GM15510 (cell line): ENCODE results near the gene SLC6A7.

Experiments used
- POLR2A ChIP-seq: IDR thresholded peaks from 3 replicates; pipeline ENCODE4 v1.6.1; 2011; ENCODE audit warnings: borderline replicate concordance; ENCODE audit not compliant: insufficient read length; ENCODE audit errors: extremely low read depth

Gene SLC6A7

DNA sequence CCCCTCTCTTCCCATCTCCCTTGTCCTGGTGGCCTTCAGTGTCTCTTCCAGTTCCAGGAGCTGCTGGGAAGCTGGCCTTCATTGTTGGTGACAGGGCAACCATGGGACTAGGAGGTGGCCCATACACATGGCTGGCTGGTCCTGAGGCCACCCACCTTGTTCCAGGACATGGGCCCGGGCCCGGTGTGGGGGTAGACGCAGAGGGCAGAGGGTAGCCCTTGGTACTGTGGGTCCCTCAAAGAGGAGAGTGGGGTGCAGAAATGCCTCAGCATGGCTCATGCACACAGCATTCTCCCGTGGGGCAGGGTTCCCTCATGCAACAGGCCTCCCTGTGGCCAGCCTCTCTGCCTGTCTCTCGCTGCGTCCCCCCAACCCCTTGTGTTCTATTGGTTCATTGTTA lies 20.8 kb downstream of the SLC6A7 start:
- no peak for TF ChIP-seq POLR2A

DNA sequence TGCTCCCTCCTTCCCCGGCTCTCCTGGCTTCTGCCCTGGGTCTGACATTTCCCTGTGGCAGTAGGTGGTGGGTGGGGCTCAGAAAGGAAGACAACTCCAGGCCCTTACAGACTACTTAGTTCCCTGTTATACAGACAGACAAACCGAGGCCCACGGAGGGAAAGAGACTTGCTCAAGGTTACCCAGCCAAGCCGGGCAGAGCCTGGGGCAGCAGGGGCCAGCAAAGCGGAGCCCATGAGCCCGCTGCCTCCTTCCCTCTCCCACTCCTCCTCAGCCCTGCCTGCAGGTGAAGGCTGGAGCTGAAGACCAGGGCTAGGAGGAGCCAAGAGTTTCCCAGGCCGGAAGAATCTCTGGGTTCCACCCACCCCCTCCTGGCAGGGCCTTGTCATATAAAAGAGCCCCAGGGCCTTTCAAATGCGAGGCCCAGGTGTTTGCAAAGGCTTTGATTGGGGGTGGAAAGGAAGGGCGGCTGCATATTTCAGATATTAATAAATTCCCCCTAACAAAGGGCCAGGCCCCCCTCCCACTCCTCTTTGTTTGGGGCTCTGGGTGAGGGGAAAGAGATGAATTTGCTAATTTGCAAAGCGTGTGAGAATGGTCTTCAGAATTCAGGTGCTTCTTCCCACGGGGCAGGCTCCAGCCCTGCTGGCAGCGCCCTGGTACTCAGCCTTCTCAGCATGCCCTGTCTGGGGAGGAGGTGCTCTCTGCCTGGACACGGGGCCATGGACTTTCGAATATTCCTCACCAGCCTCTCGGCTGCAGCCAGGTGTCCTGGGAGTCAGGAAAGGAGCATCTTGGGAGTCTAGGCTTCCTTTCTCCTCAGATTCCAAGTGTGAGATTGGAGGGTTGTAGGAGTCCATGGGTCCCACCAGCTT lies 21.5 kb downstream of the SLC6A7 start:
- TF ChIP-seq POLR2A: no peak

DNA sequence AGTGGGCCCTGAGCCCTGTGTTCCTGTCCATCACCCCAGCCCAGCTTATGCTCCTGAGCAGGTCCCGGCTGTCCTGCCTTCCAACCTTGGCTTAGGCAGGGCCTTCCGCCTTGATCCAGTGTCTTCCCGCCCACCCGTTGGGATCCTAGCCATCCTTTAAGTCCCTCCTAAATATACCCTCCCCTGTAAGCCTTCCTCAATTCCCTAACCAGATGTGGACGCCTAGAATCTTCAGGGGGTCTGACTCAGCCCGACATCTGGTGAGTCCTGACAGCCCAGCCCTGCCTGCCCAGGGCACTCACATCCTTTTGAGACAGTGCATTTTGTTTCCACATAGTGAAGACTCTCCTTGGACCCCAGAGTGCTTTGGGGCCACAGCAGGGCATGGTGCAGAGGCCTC lies 23.7 kb downstream of the SLC6A7 start:
- TF ChIP-seq POLR2A: no peak

DNA sequence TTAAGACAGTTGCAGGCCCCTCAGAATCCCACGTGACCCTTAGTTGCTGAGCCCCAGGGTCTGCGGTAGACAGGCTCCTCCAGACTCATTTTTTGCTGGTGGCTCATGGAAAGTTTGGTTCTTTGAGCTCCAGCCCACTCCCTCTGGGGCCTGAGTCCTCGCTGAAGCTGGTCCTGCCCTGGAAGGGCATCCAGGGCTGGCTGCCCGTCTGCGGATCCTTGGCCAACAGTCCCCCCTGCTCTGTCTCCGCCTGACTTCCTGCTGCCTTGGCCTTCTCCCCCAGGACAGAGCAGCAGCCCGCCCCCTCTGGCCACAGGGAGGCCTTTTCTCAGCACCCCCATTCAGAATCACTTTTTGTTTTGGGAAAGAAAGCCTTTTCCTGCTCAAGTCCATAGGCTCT lies 24.4 kb downstream of the SLC6A7 start:
- TF ChIP-seq POLR2A: no peak

DNA sequence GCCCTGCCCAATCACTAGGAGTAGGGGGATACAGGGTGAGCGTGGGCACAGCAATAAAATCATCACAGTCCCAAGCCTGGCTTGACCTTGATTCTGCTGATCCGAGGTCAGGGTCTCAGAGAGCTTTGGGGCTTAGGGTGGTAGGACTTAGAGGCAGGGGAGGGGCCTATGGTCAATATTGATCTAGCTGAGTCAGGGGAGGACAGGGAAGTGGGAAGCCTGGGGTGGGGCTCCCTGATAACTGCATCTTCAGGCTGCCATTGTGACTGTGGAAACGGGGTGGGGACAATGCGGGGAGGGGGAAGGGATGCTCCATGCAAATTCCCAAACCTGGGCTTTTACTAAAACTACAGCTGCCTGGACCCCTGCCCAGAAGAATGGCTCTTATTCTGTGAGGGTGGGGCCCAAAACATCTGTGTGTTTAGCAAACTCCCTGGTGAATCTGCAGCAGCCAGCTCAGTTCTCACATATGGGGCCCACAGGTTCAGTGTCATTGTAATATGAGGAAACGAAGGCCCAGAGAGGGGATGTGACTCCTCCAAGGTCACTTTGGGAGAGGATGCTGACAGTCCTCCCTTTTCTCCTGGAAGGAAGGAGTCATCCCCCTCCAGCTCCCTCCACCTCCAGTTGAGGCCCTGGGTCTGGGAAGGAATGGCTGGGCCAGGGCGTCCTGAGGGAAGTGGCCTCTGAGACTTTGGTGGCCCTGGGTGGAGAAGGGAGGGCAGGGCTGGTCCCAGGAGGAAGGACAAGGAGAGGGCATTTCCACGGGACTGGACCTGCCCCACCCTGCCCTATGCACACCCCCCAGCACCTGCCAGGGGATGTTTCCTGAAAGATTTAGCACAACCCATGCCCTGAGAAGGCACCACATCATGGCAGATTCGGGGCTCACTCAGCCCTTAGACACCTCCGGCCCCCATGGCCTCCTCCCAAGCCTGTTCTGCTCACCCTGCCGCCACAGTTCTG lies 26.4 kb downstream of the SLC6A7 start:
- no peak for TF ChIP-seq POLR2A

DNA sequence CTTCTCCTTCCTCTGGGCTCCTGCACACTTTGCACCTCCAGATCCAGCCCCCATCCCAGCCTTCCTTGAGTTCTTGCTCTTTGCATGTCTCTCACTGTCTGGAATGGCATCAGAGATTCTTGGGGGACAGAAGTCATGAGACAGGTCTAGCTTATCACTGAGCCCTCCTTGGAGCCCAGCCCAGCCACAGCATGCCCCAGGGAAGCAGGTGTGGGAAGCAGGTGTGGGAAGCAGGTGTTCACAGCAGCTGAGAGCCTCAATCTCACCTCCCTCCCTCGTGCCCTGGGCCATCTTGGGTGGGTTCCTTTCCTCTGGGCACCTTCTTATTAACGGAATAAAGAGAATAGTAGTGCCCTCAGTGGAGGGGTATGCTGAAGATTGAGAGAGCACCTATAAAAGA lies 27.2 kb downstream of the SLC6A7 start:
- TF ChIP-seq POLR2A: no peak

DNA sequence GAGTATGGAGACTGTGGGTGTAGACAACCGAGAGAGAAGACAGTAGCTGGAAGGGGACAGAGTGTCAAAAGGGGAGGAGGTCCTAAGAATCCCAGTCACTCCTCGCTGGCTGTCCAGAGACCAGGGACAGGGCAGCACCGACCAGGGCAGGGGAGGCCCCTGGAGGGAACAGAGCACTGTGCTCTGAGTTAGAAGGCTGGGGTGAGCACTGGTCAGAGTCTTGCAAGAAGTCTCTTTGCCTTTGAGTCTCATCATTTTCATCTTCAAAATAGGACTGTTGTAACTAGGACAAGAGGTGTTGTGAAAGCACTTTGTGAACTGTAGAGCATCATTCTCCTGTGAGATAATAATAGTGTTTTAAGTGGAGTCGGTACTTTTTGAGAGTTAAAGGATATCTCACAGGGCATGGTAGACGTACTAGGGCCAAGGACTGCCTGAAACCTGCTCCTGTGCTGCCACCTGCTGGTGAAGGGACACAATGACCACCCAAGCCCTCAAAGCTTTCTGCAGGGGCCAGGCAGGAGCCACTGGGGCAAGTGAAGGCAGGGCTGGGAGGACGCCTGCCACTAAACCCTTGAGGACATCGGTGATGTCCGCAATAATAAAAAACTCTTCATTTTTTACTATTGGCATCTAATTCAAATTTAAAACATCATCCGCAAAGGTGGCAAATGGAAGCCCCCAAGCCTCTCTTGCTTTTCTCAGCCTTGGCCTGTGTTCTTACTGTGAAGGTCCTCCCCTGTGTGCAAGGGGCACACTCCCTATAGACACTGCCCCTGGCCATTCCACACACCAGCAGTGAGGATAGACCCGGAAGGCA lies 28.2 kb downstream of the SLC6A7 start:
- TF ChIP-seq POLR2A: no peak

DNA sequence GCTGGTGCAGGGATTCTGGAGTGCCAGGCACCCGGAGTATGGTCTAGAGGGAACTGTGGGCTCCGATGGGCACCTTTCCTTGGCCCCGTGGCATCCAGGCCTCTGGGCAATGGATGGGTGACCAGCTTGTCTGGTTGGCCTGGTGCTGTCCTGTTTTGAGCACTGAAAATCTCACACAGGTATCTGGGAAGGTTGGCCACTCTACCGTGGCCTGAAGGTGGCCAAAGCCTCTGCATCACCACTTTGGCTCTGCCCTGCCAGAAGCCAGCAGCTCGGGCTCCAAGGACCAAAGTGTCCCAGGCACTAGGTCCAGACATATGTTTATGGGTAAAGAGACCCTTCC lies 28.8 kb downstream of the SLC6A7 start:
- no peak for TF ChIP-seq POLR2A

DNA sequence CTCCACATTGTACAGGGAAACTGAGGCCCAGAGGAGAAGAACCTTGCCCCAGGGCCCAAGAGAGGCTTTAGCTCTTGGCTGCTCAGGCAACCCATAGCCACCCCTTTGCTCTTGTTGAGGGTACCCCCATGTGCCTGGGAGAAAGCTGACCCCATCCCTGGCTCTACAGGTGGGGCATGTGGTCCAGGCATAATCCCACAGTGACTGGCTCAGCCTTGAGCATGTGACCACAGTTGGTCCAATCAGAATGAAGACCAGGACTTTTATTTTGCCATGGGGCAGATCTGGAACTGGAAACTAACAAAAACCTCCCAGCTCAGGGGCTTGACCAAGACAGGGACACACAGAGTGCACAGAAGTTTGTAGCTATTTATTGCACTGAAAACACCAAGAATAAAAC lies 29.3 kb downstream of the SLC6A7 start:
- TF ChIP-seq POLR2A: no peak

DNA sequence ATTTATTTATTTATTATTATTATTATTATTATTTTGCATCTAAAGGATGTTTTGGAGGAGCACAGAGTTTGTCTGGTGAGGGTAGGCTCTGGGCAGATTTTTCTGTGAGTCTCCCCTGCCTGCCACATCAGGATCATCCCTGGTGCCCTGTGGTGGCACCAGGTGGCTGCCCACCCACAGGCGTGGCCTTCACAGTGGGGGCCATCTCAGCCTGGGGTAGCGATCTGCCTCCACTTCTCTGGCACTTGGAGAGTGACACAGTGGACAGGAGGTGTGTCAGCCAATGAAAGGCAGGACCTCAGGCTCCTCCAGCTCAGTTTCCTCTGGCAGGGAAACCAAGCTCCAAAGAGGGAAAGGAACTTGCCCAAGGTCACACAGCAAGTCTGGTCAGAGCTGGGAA lies 30.0 kb downstream of the SLC6A7 start:
- TF ChIP-seq POLR2A: no peak

DNA sequence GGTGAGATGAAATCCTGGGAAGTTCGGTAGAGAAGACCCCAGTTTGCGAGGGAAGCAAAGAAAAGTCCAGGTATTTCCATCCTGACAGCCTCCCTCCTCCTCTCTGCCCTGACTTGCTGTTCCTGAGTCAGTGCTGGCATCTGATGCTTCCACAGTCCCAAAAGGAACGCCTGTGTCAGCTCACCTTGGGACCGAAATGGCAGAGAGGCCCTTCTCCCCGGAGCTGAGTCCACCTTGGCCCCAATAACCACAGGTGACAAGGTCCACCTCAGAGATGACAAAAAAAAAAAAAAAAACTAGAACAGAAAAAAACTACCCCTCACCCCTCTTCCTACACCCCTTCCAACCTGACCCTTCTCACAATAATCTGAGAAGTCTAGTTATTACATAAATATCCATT lies 31.6 kb downstream of the SLC6A7 start:
- TF ChIP-seq POLR2A: no peak

DNA sequence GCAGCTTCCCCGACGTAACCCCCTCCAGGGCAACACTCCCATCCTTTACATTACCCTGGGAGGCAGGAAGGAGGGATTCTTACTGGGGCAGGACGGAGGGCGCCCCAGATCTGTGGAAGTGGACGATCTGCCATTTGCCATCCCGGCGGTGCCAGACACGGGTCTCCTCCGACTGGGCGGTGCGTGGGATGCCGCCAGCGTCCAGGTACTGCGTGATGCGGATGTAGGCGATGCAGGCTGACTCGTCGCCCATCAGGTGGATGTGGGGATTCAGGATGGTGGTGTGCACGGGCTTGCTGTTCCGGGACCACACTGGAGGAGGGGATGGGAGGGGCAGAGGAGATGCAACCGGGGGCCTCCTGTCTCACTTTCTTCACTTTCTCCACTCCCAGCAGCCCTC lies 33.0 kb downstream of the SLC6A7 start:
- TF ChIP-seq POLR2A: no peak

DNA sequence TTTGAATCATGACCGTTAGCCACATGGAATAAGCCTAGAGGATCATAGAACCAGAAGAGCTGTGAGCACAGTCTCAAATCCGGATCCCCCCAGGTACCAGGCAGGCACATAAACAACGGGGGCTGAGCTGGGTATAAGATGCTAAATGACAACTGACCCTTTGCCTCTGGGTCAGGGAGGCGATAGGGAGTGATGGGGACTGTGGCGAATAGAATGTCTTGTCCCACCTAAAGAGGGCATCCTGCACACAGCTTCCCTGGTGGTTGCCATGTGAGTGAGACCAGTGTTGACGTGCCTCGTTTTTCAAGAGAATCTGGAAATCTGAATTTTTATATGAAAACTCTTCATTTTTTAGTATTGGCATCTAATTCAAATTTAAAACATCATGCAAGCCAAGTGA lies 33.6 kb downstream of the SLC6A7 start:
- no peak for TF ChIP-seq POLR2A

DNA sequence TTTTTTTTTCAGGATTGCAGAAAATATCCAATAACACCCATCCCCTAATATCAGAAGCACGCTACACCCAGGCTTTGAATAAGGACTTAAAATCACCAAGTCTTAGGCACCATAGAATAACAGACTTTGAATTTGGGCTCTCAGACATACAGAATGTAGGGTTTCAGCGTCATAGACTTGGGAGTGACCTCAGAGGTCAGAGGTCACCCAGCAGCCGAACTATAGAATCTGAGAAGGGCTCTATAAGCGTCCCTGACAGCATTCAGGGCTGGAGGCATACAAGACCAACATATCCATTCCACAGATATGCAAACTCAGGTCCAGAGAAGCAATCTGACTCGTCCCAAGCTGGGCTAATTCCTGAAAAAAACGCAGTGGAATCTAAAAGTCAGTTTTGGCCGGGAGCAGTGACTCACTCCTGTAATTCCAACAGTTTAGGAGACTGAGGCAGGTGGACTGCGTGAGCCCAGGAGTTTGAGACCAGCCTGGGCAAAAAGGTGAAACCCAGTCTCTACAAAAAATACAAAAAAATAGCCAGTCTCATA lies 34.7 kb downstream of the SLC6A7 start:
- TF ChIP-seq POLR2A: no peak
